SK-N-MC (cell line): ENCODE results near the gene TMIE.

Experiments
- EZH2 ChIP-seq: fragments of 200-600 bp; sonication (generic); IDR thresholded peaks from one replicate; pipeline ENCODE4 v1.6.1; 2017; ENCODE audit warnings: antibody characterized with exemption
- FOXP2 ChIP-seq: optimal IDR thresholded peaks from 2 replicates; pipeline ENCODE3; 2011; ENCODE audit warnings: mild to moderate bottlenecking, moderate library complexity; ENCODE audit not compliant: insufficient read depth; ENCODE audit errors: extremely low read length, control extremely low read depth
- POLR2AphosphoS5 ChIP-seq: IDR thresholded peaks from 2 replicates; pipeline ENCODE4 v1.6.1; 2012; ENCODE audit warnings: mild to moderate bottlenecking, low read depth, low read length, borderline replicate concordance

- TF ChIP-seq POLR2AphosphoS5 = no peak
- TF ChIP-seq EZH2 = no peak
- no peak for TF ChIP-seq FOXP2
These were observed 28.9 kb upstream of the TMIE start for GRCh38 chr3:46672349-46672695.
